Calu3 (cell line): ENCODE results near the gene LRMDA. TPM values are rescaled to one million over a fixed set of nuclear protein-coding genes. Genes with fewer than 3 reads are reported as not detected.

Experiments
- BruUV-seq: library from RNA; stranded (reverse); fragments of 400-500 nt; replicated peaks from 2 replicates; lab custom pipeline; 2021; lab: Mats Ljungman, UMichigan
- CTCF ChIA-PET: fragments of 300-600 bp; sonication (Branson Sonifier 250); formaldehyde crosslinking; loops from one replicate; lab custom pipeline; 2022; ENCODE audit warnings: antibody characterized with exemption; lab: Charles Lee
- DNase-seq: peaks from one replicate; pipeline ENCODE4 v3.0.0; 2022
- H3K27ac Mint-ChIP-seq: one replicate; pipeline ENCODE4 v1.8.0; 2022; ENCODE audit warnings: mixed read lengths; ENCODE audit not compliant: unreplicated experiment
- H3K27me3 Mint-ChIP-seq: one replicate; pipeline ENCODE4 v1.8.0; 2022; ENCODE audit warnings: mixed read lengths; ENCODE audit not compliant: unreplicated experiment
- H3K36me3 Mint-ChIP-seq: one replicate; pipeline ENCODE4 v1.8.0; 2022; ENCODE audit warnings: mild to moderate bottlenecking, moderate library complexity, mixed read lengths; ENCODE audit not compliant: insufficient read depth, unreplicated experiment
- H3K4me1 Mint-ChIP-seq: one replicate; pipeline ENCODE4 v1.8.0; 2022; ENCODE audit warnings: mild to moderate bottlenecking, low read depth, mixed read lengths; ENCODE audit not compliant: unreplicated experiment
- H3K4me3 Mint-ChIP-seq: one replicate; pipeline ENCODE4 v1.8.0; 2022; ENCODE audit warnings: mild to moderate bottlenecking, low read depth, moderate library complexity, mixed read lengths; ENCODE audit not compliant: unreplicated experiment
- H3K9me3 Mint-ChIP-seq: one replicate; pipeline ENCODE4 v1.8.0; 2022; ENCODE audit warnings: low read depth, mixed read lengths; ENCODE audit not compliant: unreplicated experiment
- intact Hi-C: fragments of 100-400 bp; cut with micrococcal nuclease; formaldehyde crosslinking; loops from one replicate; pipeline ENCODE4 v1.10.0; 2022; ENCODE audit not compliant: unreplicated experiment
- total RNA-seq: library from RNA; stranded (reverse); gene quantifications from 2 replicates; pipeline ENCODE4 v1.2.3, GENCODE V29; 2022
- TF ChIP-seq, protein P1 (sequence below): fragments of 200-600 bp; IDR thresholded peaks from one replicate; pipeline ENCODE4 v1.8.0; 2022; ENCODE audit warnings: antibody characterized with exemption; ENCODE audit not compliant: unreplicated experiment

LRMDA gene
- total RNA-seq, 1 experiment from 2014 or later, result 7.6 TPM

DNA sequence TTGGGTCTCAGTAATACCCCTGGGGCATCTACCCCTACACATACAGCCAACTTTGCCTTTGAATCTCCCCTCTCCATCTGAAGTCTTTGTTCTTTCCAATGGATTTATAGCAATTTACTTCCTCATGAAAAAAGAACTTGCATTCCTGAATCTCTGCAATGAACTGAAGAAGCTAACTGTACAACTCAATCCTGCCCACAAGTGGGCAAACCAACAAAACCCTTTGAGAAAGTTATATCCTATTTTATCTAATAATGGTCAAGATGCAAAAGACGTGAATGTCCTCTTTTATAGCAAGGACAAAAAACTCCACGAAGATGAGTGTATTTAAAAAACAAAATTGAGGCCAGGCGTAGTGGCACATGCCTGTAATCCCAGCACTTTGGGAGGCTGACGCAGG is 991.3 kb downstream of the LRMDA start:
- Mint-ChIP-seq H3K27me3 (no peaks in the 10 kb centered on the region), H3K4me1 (no peaks in the 10 kb centered on the region), H3K9me3 (peaks cover 20% of the 10 kb centered on the region), H3K36me3 (no peaks in the 10 kb centered on the region), H3K27ac (no peak overlapping the region), H3K4me3 (no peak overlapping the region)
- CTCF ChIA-PET, result no interaction called here
- no TSS peak for BruUV-seq
- intact Hi-C loops, result no loop called here
- TF ChIP-seq, protein P1, sequence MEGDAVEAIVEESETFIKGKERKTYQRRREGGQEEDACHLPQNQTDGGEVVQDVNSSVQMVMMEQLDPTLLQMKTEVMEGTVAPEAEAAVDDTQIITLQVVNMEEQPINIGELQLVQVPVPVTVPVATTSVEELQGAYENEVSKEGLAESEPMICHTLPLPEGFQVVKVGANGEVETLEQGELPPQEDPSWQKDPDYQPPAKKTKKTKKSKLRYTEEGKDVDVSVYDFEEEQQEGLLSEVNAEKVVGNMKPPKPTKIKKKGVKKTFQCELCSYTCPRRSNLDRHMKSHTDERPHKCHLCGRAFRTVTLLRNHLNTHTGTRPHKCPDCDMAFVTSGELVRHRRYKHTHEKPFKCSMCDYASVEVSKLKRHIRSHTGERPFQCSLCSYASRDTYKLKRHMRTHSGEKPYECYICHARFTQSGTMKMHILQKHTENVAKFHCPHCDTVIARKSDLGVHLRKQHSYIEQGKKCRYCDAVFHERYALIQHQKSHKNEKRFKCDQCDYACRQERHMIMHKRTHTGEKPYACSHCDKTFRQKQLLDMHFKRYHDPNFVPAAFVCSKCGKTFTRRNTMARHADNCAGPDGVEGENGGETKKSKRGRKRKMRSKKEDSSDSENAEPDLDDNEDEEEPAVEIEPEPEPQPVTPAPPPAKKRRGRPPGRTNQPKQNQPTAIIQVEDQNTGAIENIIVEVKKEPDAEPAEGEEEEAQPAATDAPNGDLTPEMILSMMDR, result no peak
- no peak for DNase-seq

DNA sequence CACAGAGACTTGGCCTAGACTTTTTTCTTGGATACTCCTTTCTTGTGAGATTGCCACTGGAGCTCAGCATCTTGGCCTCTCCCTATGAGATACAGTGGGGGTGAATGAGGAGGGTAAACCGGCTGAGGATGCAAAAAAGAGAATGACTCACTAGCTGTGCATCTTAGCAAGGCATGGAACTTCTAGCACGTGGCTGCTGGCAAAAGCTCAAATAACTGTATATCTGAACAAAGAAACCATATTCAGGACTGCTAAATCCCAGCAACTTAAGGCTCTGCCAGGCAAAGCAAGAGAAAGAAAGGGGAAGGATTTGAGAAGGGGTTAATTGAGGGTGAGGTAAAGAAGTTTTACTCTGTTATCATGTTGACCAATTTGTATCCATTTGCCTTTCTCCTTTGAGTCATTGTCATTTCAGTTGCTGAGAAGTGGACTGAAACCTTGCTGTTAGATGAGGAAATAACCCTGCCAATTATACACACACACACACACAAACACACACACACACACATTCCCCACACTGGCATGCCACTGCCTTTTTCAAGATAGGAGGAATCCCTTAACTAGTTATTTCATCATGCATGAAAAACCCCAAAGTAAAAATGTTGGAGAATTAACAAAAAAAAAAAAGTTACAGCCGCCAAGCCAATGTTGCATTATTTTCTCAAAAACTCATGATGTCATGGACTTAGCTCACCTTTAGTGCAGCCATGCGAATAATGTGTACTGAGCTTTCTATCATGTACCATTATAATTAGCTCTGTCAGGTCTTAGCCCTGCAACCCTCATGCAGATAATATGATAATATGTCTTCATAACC is 997.3 kb downstream of the LRMDA start:
- no peak overlapping the region for H3K4me3 Mint-ChIP-seq
- no peak overlapping the region for H3K27ac Mint-ChIP-seq
- H3K36me3 Mint-ChIP-seq, result no peaks in the 10 kb centered on the region
- H3K9me3 Mint-ChIP-seq, result peaks cover 5% of the 10 kb centered on the region
- no peaks in the 10 kb centered on the region for H3K4me1 Mint-ChIP-seq
- no peak for DNase-seq
- intact Hi-C loops, result no loop called here
- no peaks in the 10 kb centered on the region for H3K27me3 Mint-ChIP-seq
- BruUV-seq, result no TSS peak
- TF ChIP-seq, protein P1, result no peak
- CTCF ChIA-PET, result no interaction called here

DNA sequence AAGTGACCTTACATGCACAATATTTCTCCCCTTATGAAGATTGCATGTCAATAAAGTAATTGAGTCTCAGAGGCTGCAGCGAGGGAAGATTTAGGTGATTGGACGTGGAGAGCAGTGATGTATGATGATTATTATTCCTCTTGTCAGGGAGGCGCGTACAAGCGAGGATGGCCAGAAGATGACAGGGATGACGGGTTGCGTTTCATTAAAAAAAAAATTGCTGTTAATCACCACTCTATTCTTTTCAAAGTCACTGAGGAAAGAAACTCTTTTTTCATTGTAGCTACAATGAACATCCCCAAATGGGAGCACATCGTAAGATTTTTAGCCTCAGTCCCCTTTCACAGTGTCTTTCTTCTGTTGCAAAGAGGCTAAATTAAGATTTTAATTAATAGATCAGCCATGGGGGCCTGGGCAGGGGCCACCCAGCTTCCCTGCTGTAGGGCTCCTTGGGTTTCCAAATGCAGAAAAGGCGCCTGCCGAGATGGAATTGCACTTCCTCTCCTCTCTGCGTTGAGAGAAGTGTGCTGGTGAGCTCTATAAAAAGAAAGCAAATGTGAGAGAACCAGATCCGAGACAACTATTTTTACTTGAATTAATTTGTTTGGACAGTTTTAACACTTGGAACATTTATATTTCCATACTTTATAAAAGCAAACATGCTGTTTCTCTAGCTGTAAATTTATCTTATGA is 998.1 kb downstream of the LRMDA start:
- Mint-ChIP-seq H3K27ac (no peak overlapping the region), H3K4me1 (no peaks in the 10 kb centered on the region), H3K9me3 (peaks cover 10% of the 10 kb centered on the region), H3K36me3 (no peaks in the 10 kb centered on the region), H3K4me3 (no peak overlapping the region), H3K27me3 (no peaks in the 10 kb centered on the region)
- DNase-seq, result no peak
- intact Hi-C loops, result no loop called here
- no TSS peak for BruUV-seq
- CTCF ChIA-PET, result no interaction called here
- TF ChIP-seq, protein P1, result no peak

DNA sequence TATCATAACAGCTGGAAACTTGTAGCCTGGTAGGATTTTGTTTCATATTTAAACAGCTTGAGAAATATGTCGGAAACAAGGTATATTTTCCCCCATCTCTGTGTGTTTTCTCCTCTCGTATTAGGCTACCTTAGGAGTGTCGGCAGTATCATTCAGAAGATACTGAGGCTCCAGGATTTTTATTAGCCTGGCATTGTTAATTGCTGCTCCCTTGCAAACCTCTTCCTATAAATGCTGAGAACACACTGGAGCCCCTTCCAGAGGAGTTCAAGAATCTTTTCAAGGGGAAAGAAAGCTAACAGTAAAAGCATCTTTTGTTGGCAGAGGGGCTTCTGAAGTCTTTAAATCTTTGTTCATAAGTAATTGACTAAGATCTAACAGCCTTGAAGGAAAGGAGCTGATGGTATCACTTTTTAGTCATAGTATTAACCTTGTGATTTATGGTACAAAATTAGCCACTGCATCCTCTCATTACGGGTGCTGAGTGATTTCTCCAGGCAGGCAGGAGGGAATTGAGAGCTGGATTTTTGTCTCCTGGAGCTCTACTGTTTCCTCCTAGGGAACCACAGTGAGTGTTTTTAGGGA is 998.7 kb downstream of the LRMDA start:
- Mint-ChIP-seq H3K4me3 (no peak overlapping the region), H3K9me3 (peaks cover 11% of the 10 kb centered on the region), H3K4me1 (no peaks in the 10 kb centered on the region), H3K36me3 (no peaks in the 10 kb centered on the region), H3K27ac (no peak overlapping the region), H3K27me3 (no peaks in the 10 kb centered on the region)
- no peak for DNase-seq
- TF ChIP-seq, protein P1, result no peak
- CTCF ChIA-PET, result no interaction called here
- intact Hi-C loops, result no loop called here
- BruUV-seq, result no TSS peak
